HepG2 (cell line): ENCODE results near the gene NAV2. TPM values are rescaled to one million over a fixed set of nuclear protein-coding genes. Genes with fewer than 3 reads are reported as not detected.

Experiments used
- ATAC-seq: fragments of 200-7000 bp; cut with Tn5 transposase; 3 replicates; pipeline ENCODE4 v1.9.1; 2020; ENCODE audit warnings: mild to moderate bottlenecking, moderate library complexity
- BruUV-seq: library from RNA; stranded (reverse); fragments of 400-500 nt; replicated peaks from 2 replicates; lab custom pipeline; 2021; lab: Mats Ljungman, UMichigan
- CTCF ChIA-PET: fragments of 300-600 bp; formaldehyde crosslinking; extraction: SDS; loops from one replicate; lab custom pipeline; 2021; ENCODE audit warnings: low total read pairs, inconsistent platforms, low intra/inter-chr PET ratio; lab: Yijun Ruan, JAX
- POLR2A ChIA-PET: fragments of 350-600 bp; sonication (Branson Sonifier 250); formaldehyde crosslinking; loops from one replicate; lab custom pipeline; 2020; ENCODE audit warnings: antibody characterized with exemption, inconsistent platforms; lab: Yijun Ruan, JAX
- DNase-seq: peaks from one replicate; pipeline ENCODE4 v3.0.0-alpha.2; 2015; ENCODE audit warnings: low spot score
- FAIRE-seq: peaks from 3 replicates; lab custom pipeline; 2011; peaks lifted over from hg19 to GRCh38; lab: Jason Lieb, UNC
- H2AFZ ChIP-seq: one replicate; pipeline ENCODE4 v1.6.1; 2011; ENCODE audit warnings: low read length, inconsistent platforms
- H3K27ac ChIP-seq: fragments of 300-600 bp; 3 replicates; pipeline ENCODE4 v1.8.0; 2011; ENCODE audit warnings: mixed run types, mild to moderate bottlenecking, mixed read lengths, low read length, inconsistent platforms; ENCODE audit not compliant: insufficient read depth; ENCODE audit errors: extremely low read length
- H3K27me3 ChIP-seq, 2 experiments: fragments of 200-600 bp in 1 of 2; 2 replicates in 1 of 2; 3 replicates in 1 of 2; pipeline versions ENCODE4 v1.6.0 to v1.8.0; 2011; ENCODE audit warnings: low read length in 2 of 2, mild to moderate bottlenecking in 2 of 2, moderate library complexity in 2 of 2, inconsistent platforms in 1 of 2; ENCODE audit not compliant: insufficient read depth in 2 of 2, control insufficient read depth in 1 of 2
- H3K36me3 ChIP-seq, 2 experiments: fragments of 200-600 bp in 1 of 2; replicated peaks in 1 of 2; 2 replicates in 1 of 2; 3 replicates in 1 of 2; pipeline versions ENCODE4 v1.5.1 to v1.8.0; 2011; ENCODE audit warnings: low read length in 2 of 2, inconsistent platforms in 1 of 2; ENCODE audit not compliant: insufficient read depth in 2 of 2, control insufficient read depth in 1 of 2
- H3K4me1 ChIP-seq: 2 replicates; pipeline ENCODE4 v1.5.1; 2012; ENCODE audit warnings: low read length, inconsistent platforms; ENCODE audit not compliant: insufficient read depth
- H3K4me2 ChIP-seq: 2 replicates; pipeline ENCODE4 v1.6.0; 2011; ENCODE audit warnings: low read depth, low read length, inconsistent platforms
- H3K4me3 ChIP-seq, 3 experiments: fragments of 200-600 bp in 1 of 3; sonication (generic), shearing (Covaris generic) in 1 of 3; replicated peaks in 1 of 3; 2 replicates each; pipeline ENCODE4 v1.5.1; 2011 to 2016; ENCODE audit warnings: low read length in 3 of 3, inconsistent platforms in 2 of 3, low read depth in 2 of 3, mild to moderate bottlenecking in 2 of 3, control low read depth in 1 of 3, mixed read lengths in 1 of 3; ENCODE audit not compliant: insufficient read depth in 1 of 3
- H3K79me2 ChIP-seq: one replicate; pipeline ENCODE4 v1.6.1; 2011; ENCODE audit warnings: low read length, inconsistent platforms; ENCODE audit not compliant: insufficient read depth
- H3K9ac ChIP-seq: 2 replicates; pipeline ENCODE4 v1.6.0; 2011; ENCODE audit warnings: mild to moderate bottlenecking, low read depth, low read length, inconsistent platforms; ENCODE audit not compliant: insufficient read depth
- H3K9me3 ChIP-seq: 2 replicates; pipeline ENCODE4 v1.5.1; 2012; ENCODE audit warnings: mild to moderate bottlenecking, low read length
- H4K20me1 ChIP-seq: 2 replicates; pipeline ENCODE4 v1.6.0; 2011; ENCODE audit warnings: inconsistent platforms, mild to moderate bottlenecking, low read length, moderate library complexity; ENCODE audit not compliant: insufficient read depth
- CHD2 ChIP-seq: IDR thresholded peaks from 2 replicates; pipeline ENCODE4 v1.6.1; 2011; ENCODE audit warnings: low read depth, low read length, improper control_type of control experiment
- HNRNPH1 ChIP-seq: fragments of 200-400 bp; formaldehyde crosslinking; optimal IDR thresholded peaks from 2 replicates; pipeline ENCODE3; 2017; ENCODE audit warnings: mild to moderate bottlenecking, low read depth, low read length
- HOXA5 ChIP-seq: sonication (generic); formaldehyde crosslinking; IDR thresholded peaks from 2 replicates; pipeline ENCODE4 v1.4.0; 2020; ENCODE audit warnings: missing genetic modification reagents
- TSC22D2 ChIP-seq: sonication (generic); formaldehyde crosslinking; IDR thresholded peaks from 2 replicates; pipeline ENCODE4 v1.5.1; 2020; ENCODE audit warnings: missing genetic modification reagents, mild to moderate bottlenecking, borderline replicate concordance
- ZNF775 ChIP-seq: sonication (generic); formaldehyde crosslinking; IDR thresholded peaks from 2 replicates; pipeline ENCODE4 v1.4.0; 2020; ENCODE audit warnings: missing genetic modification reagents, mild to moderate bottlenecking, moderate library complexity, borderline replicate concordance
- ZSCAN12 ChIP-seq: sonication (generic); formaldehyde crosslinking; IDR thresholded peaks from 2 replicates; pipeline ENCODE4 v1.9.0; 2021; ENCODE audit warnings: mild to moderate bottlenecking, missing genetic modification reagents
- ZZZ3 ChIP-seq: sonication (generic); formaldehyde crosslinking; IDR thresholded peaks from 2 replicates; pipeline ENCODE4 v1.4.0; 2020; ENCODE audit warnings: missing genetic modification reagents, mild to moderate bottlenecking, borderline replicate concordance
- WGBS: methylation state at CpG from one replicate; pipeline ENCODE4 v1.1.6; 2017; ENCODE audit warnings: low lambda C conversion rate; 5-methylcytosine and 5-hydroxymethylcytosine counted together
- in situ Hi-C: cut with HindIII; loops from 2 replicates; pipeline ENCODE4 v1.10.0; 2017; ENCODE audit warnings: low pct_unique_long_range_greater_than_20kb; ENCODE audit not compliant: extremely low pct_ligation_motif_present
- intact Hi-C: fragments of 100-400 bp; cut with micrococcal nuclease; formaldehyde crosslinking; loops from one replicate; pipeline ENCODE4 v1.10.0; 2022; ENCODE audit not compliant: unreplicated experiment
- polyA plus RNA-seq, 8 experiments: library from polyadenylated mRNA; depleted of rRNA in 3 of 8; stranded (reverse) in 7 of 8; unstranded in 1 of 8; fragments of >200 nt; fragmentation: Illumina TruSeq in 4 of 8; extraction: Trizol in 4 of 8; gene quantifications; 2 replicates each; pipeline versions ENCODE4 v1.2.1 to v1.2.3, GENCODE V29; 2011 to 2016; ENCODE audit warnings: low read depth in 4 of 8, missing spikeins in 1 of 8, mixed read lengths in 1 of 8; ENCODE audit not compliant: insufficient read depth in 1 of 8
- total RNA-seq, 5 experiments: library from RNA; depleted of rRNA; stranded (reverse); fragments of >200 nt; fragmentation: Illumina TruSeq; extraction: Trizol; gene quantifications; 2 replicates each; pipeline ENCODE4 v1.2.3, GENCODE V29; 2016; ENCODE audit warnings: low read depth in 1 of 5
- TF ChIP-seq, protein P1 (sequence below): sonication (generic); formaldehyde crosslinking; IDR thresholded peaks from 2 replicates; pipeline ENCODE4 v1.5.0; 2020; ENCODE audit warnings: mild to moderate bottlenecking, missing genetic modification reagents, borderline replicate concordance
- TF ChIP-seq, protein P2 (sequence below): IDR thresholded peaks from 2 replicates; pipeline ENCODE4 v1.6.1; 2016; ENCODE audit warnings: mild to moderate bottlenecking, missing biosample characterization, missing genetic modification reagents

NAV2 gene
- total and polyA plus RNA-seq, 2 of the 13 experiments (the other 11 are each of a cell fraction or from before 2014, with no cell fraction given): 9.3 to 34.6 TPM

DNA sequence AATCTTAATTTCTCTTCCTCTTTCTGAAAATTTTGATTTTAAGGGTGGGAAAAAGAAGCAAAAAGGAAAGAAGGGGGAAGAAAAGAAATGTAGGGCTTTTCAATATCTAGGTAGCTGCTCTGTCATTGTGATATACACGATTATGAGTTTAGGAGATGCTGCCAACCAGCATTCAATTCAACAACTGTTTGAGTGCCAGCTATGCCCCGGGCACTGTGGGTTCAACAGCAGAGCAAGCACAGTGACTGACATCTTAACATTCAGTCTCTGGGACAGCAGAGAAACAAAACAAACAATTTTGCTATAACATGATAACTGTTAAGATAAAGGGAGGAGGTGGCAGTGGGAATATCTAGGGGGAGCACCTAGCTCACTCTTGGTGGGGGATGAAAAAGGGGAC lies 356.1 kb downstream of the NAV2 start:
- H3K4me3 ChIP-seq: no peak overlapping the region
- BruUV-seq: no TSS peak
- H3K27me3 ChIP-seq: no peaks in the 10 kb centered on the region
- H3K4me1 ChIP-seq: peaks cover 15% of the 10 kb centered on the region
- no peak overlapping the region for H3K9ac ChIP-seq
- in situ Hi-C loops: no loop called here
- no peak overlapping the region for H3K27ac ChIP-seq
- peaks cover 18 to 43% of the 10 kb centered on the region in 2 experiments for H3K36me3 ChIP-seq
- POLR2A ChIA-PET: no interaction called here
- TF ChIP-seq ZNF775 (CRISPR knock-in tag) (no peak), ZZZ3 (no peak), ZSCAN12 (CRISPR knock-in tag) (no peak), CHD2 (no peak), HNRNPH1 (no peak), TSC22D2 (CRISPR knock-in tag) (no peak), HOXA5 (CRISPR knock-in tag) (no peak)
- TF ChIP-seq, protein P1, sequence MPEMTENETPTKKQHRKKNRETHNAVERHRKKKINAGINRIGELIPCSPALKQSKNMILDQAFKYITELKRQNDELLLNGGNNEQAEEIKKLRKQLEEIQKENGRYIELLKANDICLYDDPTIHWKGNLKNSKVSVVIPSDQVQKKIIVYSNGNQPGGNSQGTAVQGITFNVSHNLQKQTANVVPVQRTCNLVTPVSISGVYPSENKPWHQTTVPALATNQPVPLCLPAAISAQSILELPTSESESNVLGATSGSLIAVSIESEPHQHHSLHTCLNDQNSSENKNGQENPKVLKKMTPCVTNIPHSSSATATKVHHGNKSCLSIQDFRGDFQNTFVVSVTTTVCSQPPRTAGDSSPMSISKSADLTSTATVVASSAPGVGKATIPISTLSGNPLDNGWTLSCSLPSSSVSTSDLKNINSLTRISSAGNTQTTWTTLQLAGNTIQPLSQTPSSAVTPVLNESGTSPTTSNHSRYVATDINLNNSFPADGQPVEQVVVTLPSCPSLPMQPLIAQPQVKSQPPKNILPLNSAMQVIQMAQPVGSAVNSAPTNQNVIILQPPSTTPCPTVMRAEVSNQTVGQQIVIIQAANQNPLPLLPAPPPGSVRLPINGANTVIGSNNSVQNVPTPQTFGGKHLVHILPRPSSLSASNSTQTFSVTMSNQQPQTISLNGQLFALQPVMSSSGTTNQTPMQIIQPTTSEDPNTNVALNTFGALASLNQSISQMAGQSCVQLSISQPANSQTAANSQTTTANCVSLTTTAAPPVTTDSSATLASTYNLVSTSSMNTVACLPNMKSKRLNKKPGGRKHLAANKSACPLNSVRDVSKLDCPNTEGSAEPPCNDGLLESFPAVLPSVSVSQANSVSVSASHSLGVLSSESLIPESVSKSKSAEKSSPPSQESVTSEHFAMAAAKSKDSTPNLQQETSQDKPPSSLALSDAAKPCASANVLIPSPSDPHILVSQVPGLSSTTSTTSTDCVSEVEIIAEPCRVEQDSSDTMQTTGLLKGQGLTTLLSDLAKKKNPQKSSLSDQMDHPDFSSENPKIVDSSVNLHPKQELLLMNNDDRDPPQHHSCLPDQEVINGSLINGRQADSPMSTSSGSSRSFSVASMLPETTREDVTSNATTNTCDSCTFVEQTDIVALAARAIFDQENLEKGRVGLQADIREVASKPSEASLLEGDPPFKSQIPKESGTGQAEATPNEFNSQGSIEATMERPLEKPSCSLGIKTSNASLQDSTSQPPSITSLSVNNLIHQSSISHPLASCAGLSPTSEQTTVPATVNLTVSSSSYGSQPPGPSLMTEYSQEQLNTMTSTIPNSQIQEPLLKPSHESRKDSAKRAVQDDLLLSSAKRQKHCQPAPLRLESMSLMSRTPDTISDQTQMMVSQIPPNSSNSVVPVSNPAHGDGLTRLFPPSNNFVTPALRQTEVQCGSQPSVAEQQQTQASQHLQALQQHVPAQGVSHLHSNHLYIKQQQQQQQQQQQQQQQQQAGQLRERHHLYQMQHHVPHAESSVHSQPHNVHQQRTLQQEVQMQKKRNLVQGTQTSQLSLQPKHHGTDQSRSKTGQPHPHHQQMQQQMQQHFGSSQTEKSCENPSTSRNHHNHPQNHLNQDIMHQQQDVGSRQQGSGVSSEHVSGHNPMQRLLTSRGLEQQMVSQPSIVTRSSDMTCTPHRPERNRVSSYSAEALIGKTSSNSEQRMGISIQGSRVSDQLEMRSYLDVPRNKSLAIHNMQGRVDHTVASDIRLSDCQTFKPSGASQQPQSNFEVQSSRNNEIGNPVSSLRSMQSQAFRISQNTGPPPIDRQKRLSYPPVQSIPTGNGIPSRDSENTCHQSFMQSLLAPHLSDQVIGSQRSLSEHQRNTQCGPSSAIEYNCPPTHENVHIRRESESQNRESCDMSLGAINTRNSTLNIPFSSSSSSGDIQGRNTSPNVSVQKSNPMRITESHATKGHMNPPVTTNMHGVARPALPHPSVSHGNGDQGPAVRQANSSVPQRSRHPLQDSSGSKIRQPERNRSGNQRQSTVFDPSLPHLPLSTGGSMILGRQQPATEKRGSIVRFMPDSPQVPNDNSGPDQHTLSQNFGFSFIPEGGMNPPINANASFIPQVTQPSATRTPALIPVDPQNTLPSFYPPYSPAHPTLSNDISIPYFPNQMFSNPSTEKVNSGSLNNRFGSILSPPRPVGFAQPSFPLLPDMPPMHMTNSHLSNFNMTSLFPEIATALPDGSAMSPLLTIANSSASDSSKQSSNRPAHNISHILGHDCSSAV (CRISPR knock-in tag): no peak
- TF ChIP-seq, protein P2, sequence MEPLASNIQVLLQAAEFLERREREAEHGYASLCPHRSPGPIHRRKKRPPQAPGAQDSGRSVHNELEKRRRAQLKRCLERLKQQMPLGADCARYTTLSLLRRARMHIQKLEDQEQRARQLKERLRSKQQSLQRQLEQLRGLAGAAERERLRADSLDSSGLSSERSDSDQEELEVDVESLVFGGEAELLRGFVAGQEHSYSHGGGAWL (CRISPR knock-in tag): no peak
- TF ChIP-seq, all 625 proteins: peak for 0
- no peak overlapping the region for H2AFZ ChIP-seq
- H3K79me2 ChIP-seq: no peaks in the 10 kb centered on the region
- no peak for FAIRE-seq
- no peak for DNase-seq
- ATAC-seq: no peak
- CTCF ChIA-PET: no interaction called here
- WGBS: 98% methylated on average over 2 of the region's 2 CpGs
- H4K20me1 ChIP-seq: no peaks in the 10 kb centered on the region
- H3K4me2 ChIP-seq: no peak overlapping the region
- intact Hi-C loops: no loop called here
- no peaks in the 10 kb centered on the region for H3K9me3 ChIP-seq
